GM23248 (cell line): ENCODE measurements around the gene HDAC9.

Experiments
- EZH2 ChIP-seq: fragments of 200-600 bp; sonication (generic); IDR thresholded peaks from 2 replicates; pipeline ENCODE4 v1.6.1; 2018; ENCODE audit warnings: antibody characterized with exemption, mild to moderate bottlenecking; ENCODE audit not compliant: insufficient read depth, poor library complexity, severe bottlenecking
- EZH2phosphoT487 ChIP-seq: fragments of 200-600 bp; sonication (generic); IDR thresholded peaks from 2 replicates; pipeline ENCODE4 v1.6.1; 2018; ENCODE audit warnings: antibody characterized with exemption, moderate library complexity, mild to moderate bottlenecking, low read depth; ENCODE audit not compliant: insufficient read depth

DNA sequence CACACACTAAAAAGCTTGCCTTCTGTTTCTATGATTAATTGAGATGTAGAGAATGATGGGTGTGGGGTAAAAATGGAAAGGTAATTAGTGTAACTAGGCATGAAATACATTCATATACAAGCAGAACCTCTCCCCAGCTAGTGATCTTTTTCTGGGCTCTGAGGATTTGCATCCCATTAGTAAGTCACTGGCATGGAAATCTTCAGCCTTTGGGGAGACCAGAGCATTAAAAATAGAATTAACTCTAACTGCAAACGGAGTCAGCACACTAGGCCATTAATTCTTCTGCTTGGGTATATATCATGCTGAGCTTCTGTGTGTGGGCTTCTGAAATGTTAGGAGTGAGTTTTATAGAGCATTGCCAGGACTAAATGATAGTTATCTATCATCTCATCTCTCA, 128.9 kb downstream of the HDAC9 start:
- no peak for TF ChIP-seq EZH2
- no peak for TF ChIP-seq EZH2phosphoT487
